HCT116 (cell line): Measurements from ENCODE around the gene RPS28. TPM values are rescaled to one million over a fixed set of nuclear protein-coding genes. Genes with fewer than 3 reads are reported as not detected.

Experiments
- ATAC-seq: fragments of 200-7000 bp; cut with Tn5 transposase; 2 replicates; pipeline ENCODE4 v1.9.1; 2020; ENCODE audit warnings: mild to moderate bottlenecking, moderate library complexity
- BruUV-seq: library from RNA; stranded (reverse); fragments of 400-500 nt; replicated peaks from 2 replicates; lab custom pipeline; 2021; lab: Mats Ljungman, UMichigan
- CTCF ChIA-PET: fragments of 300-600 bp; sonication (Branson Sonifier 250); formaldehyde crosslinking; loops from one replicate; lab custom pipeline; 2021; ENCODE audit warnings: antibody characterized with exemption; lab: Charles Lee
- POLR2A ChIA-PET: fragments of 300-600, 350-600 bp; sonication (Branson Sonifier 250); formaldehyde crosslinking; loops from one replicate; lab custom pipeline; 2021; ENCODE audit warnings: antibody characterized with exemption; lab: Charles Lee
- RAD21 ChIA-PET, 2 experiments: fragments of 300-600 bp; sonication (Branson Sonifier 250); formaldehyde crosslinking; loops; one replicate each; lab custom pipeline; 2023; ENCODE audit warnings: low total read pairs in 2 of 2; ENCODE audit not compliant: uncharacterized antibody in 2 of 2, unreplicated experiment in 2 of 2, low non-redundant PET in 1 of 2; lab: Charles Lee
- DNase-seq: peaks from one replicate; pipeline ENCODE4 v3.0.0-alpha.2; 2010; ENCODE audit warnings: low read depth, low spot score
- H2AFZ ChIP-seq: fragments of 200-600 bp; shearing (Covaris generic), sonication (generic); 2 replicates; pipeline ENCODE4 v1.6.1; 2017; ENCODE audit warnings: low read depth, mixed run types, mixed read lengths, antibody characterized with exemption, low read length; ENCODE audit not compliant: poor library complexity, severe bottlenecking
- H3K27ac ChIP-seq: 2 replicates; pipeline ENCODE4 v1.5.1; 2012; ENCODE audit warnings: low read depth, low read length
- H3K27me3 ChIP-seq: fragments of 200-600 bp; sonication (generic); 2 replicates; pipeline ENCODE4 v1.6.1; 2016; ENCODE audit warnings: mixed run types, low read length, mixed read lengths; ENCODE audit not compliant: insufficient read depth
- H3K36me3 ChIP-seq, 2 experiments: fragments of 200-500 bp in 1 of 2; fragments of 200-600 bp in 1 of 2; sonication (Bioruptor generic) in 1 of 2; sonication (generic) in 1 of 2; 2 replicates each; pipeline versions ENCODE4 v1.5.1 to v1.6.1; 2014 to 2016; ENCODE audit warnings: low read length in 2 of 2, inconsistent platforms in 1 of 2, mixed read lengths in 1 of 2, mixed run types in 1 of 2; ENCODE audit not compliant: insufficient read depth in 2 of 2, control insufficient read depth in 1 of 2
- H3K4me1 ChIP-seq, 2 experiments: fragments of 200-600 bp in 1 of 2; sonication (generic) in 1 of 2; 2 replicates each; pipeline versions ENCODE4 v1.5.1 to v1.6.1; 2012 to 2017; ENCODE audit warnings: low read length in 2 of 2, inconsistent platforms in 1 of 2, mild to moderate bottlenecking in 1 of 2, mixed read lengths in 1 of 2, mixed run types in 1 of 2, moderate library complexity in 1 of 2; ENCODE audit not compliant: insufficient read depth in 2 of 2, control insufficient read depth in 1 of 2
- H3K4me2 ChIP-seq: fragments of 200-600 bp; sonication (generic); 2 replicates; pipeline ENCODE4 v1.6.1; 2017; ENCODE audit warnings: mixed run types, low read length, mixed read lengths
- H3K4me3 ChIP-seq, 2 experiments: fragments of 200-600 bp in 1 of 2; sonication (generic) in 1 of 2; replicated peaks in 1 of 2; 2 replicates each; pipeline ENCODE4 v1.5.1; 2011 to 2016; ENCODE audit warnings: low read length in 2 of 2, control low read depth in 1 of 2, low read depth in 1 of 2, mild to moderate bottlenecking in 1 of 2, mixed read lengths in 1 of 2, mixed run types in 1 of 2
- H3K79me2 ChIP-seq: fragments of 200-600 bp; sonication (generic); 2 replicates; pipeline ENCODE4 v1.6.1; 2017; ENCODE audit warnings: mild to moderate bottlenecking, mixed run types, low read length, moderate library complexity, mixed read lengths; ENCODE audit not compliant: insufficient read depth
- H3K9ac ChIP-seq: fragments of 200-600 bp; sonication (generic); 2 replicates; pipeline ENCODE4 v1.6.1; 2016; ENCODE audit warnings: low read length, mixed read lengths
- H3K9me2 ChIP-seq: fragments of 200-600 bp; sonication (generic), shearing (Covaris generic); 2 replicates; pipeline ENCODE4 v1.6.1; 2017; ENCODE audit warnings: mixed run types, mild to moderate bottlenecking, moderate library complexity; ENCODE audit not compliant: insufficient read depth
- H3K9me3 ChIP-seq, 2 experiments: fragments of 200-500 bp in 1 of 2; fragments of 200-600 bp in 1 of 2; sonication (Bioruptor generic) in 1 of 2; sonication (generic) in 1 of 2; 2 replicates each; pipeline ENCODE4 v1.6.1; 2014 to 2017; ENCODE audit warnings: low read length in 2 of 2, mixed read lengths in 2 of 2, inconsistent platforms in 1 of 2, low read depth in 1 of 2, mild to moderate bottlenecking in 1 of 2, mixed run types in 1 of 2, moderate library complexity in 1 of 2; ENCODE audit not compliant: control insufficient read depth in 1 of 2, insufficient read depth in 1 of 2
- H4K20me1 ChIP-seq: fragments of 200-600 bp; sonication (generic), shearing (Covaris generic); 2 replicates; pipeline ENCODE4 v1.6.1; 2017; ENCODE audit warnings: mixed run types, mild to moderate bottlenecking, moderate library complexity; ENCODE audit not compliant: insufficient read depth
- CBX3 ChIP-seq: IDR thresholded peaks from 2 replicates; pipeline ENCODE4 v1.6.1; 2012; ENCODE audit warnings: low read depth
- FOSL1 ChIP-seq: IDR thresholded peaks from 2 replicates; pipeline ENCODE4 v1.6.1; 2012; ENCODE audit warnings: low read depth
- JUND ChIP-seq: IDR thresholded peaks from 2 replicates; pipeline ENCODE4 v1.6.1; 2012
- MAX ChIP-seq: IDR thresholded peaks from 2 replicates; pipeline ENCODE4 v1.6.1; 2012
- YY1 ChIP-seq: IDR thresholded peaks from 2 replicates; pipeline ENCODE4 v1.6.1; 2011; ENCODE audit warnings: low read length, low read depth, moderate library complexity, mild to moderate bottlenecking; ENCODE audit not compliant: insufficient replicate concordance; ENCODE audit errors: extremely low read depth
- ZNF274 ChIP-seq: fragments of 200-500 bp; sonication (Bioruptor generic); IDR thresholded peaks from 2 replicates; pipeline ENCODE4 v1.6.1; 2014; ENCODE audit warnings: mild to moderate bottlenecking, low read depth, low read length, inconsistent platforms
- intact Hi-C: fragments of 100-400 bp; cut with micrococcal nuclease; formaldehyde crosslinking; loops from 2 replicates; pipeline ENCODE4 v1.10.0; 2022
- total RNA-seq: library from RNA; stranded (reverse); gene quantifications from one replicate; pipeline ENCODE4 v1.2.1, GENCODE V29; 2021; ENCODE audit not compliant: unreplicated experiment

Gene RPS28
- total RNA-seq, 1 experiment from 2014 or later = 2,379 TPM

GRCh38 chr19:8358948-8359347 lies 37.7 kb downstream of the RPS28 start:
- peaks cover 52 to 85% of the 10 kb centered on the region in 2 experiments for H3K4me1 ChIP-seq
- no TSS peak for BruUV-seq
- TF ChIP-seq ZNF274 (no peak), FOSL1 (no peak)
- TF ChIP-seq, all 23 proteins: peak for 0
- ChIA-PET RAD21 (no interaction called here), POLR2A (interaction anchor here (0.8 to 1.1 kb wide), 2 partner anchors 31 to 155 kb away, joined by 3 to 7 read pairs; partner anchors contain the start of genes RAB11B and ZNF414), CTCF (no interaction called here)
- DNase-seq (no peak), ATAC-seq (no peak)
- H3K9me2 ChIP-seq = no peaks in the 10 kb centered on the region
- H3K36me3 ChIP-seq = no peaks in the 10 kb centered on the region
- no peaks in the 10 kb centered on the region for H3K9me3 ChIP-seq
- H3K9ac ChIP-seq = 0 out of 2 replicates have a peak overlapping the region, but pooled peaks have one; percentile 7
- H3K4me3 ChIP-seq = no peak overlapping the region
- no peaks in the 10 kb centered on the region for H4K20me1 ChIP-seq
- no peak overlapping the region for H3K27ac ChIP-seq
- H3K27me3 ChIP-seq = no peaks in the 10 kb centered on the region
- no peak overlapping the region for H2AFZ ChIP-seq
- H3K79me2 ChIP-seq = no peaks in the 10 kb centered on the region
- peak overlapping the region; percentile 35 for H3K4me2 ChIP-seq
- intact Hi-C loops = loop anchor here (10.0 kb wide), 1 partner anchor 86 kb away; the partner anchor contains the start of gene HNRNPM

GRCh38 chr19:8360196-8360595 lies 38.9 kb downstream of the RPS28 start:
- H3K27me3 ChIP-seq = no peaks in the 10 kb centered on the region
- H3K9ac ChIP-seq = peak overlapping the region; percentile 29; the same call in 1 of the 2 replicates
- H3K9me2 ChIP-seq = no peaks in the 10 kb centered on the region
- no peaks in the 10 kb centered on the region for H4K20me1 ChIP-seq
- no peaks in the 10 kb centered on the region for H3K79me2 ChIP-seq
- intact Hi-C loops = no loop called here
- ChIA-PET POLR2A (no interaction called here), RAD21 (no interaction called here), CTCF (no interaction called here)
- H3K9me3 ChIP-seq = no peaks in the 10 kb centered on the region
- TF ChIP-seq CBX3 (peak; percentile 62; the same call in 1 of the 2 replicates), JUND (no peak), MAX (no peak), YY1 (no peak), FOSL1 (peak; percentile 18; the same call in 1 of the 2 replicates)
- H3K4me1 ChIP-seq = peaks cover 46 to 86% of the 10 kb centered on the region in 2 experiments
- H2AFZ ChIP-seq = no peak overlapping the region
- H3K4me3 ChIP-seq = no peak overlapping the region
- peak overlapping the region; percentile 54 for H3K4me2 ChIP-seq
- peak overlapping the region; percentile 26; the same call in 1 of the 2 replicates for H3K27ac ChIP-seq
- ATAC-seq (no peak), DNase-seq (no peak)
- BruUV-seq = no TSS peak
- no peaks in the 10 kb centered on the region for H3K36me3 ChIP-seq
